DOHH2 (cell line): Measurements from ENCODE around the gene EIF2D.

Experiments used
- H3F3A ChIP-seq: fragments of 200-600 bp; sonication (generic), shearing (Covaris generic); 2 replicates; pipeline ENCODE4 v1.6.0; 2016; ENCODE audit warnings: antibody characterized with exemption, mild to moderate bottlenecking; ENCODE audit not compliant: control insufficient read depth, insufficient read depth
- H3K27ac ChIP-seq: fragments of 200-600 bp; sonication (generic); 2 replicates; pipeline ENCODE4 v1.5.1; 2014; ENCODE audit warnings: low read depth, mild to moderate bottlenecking, low read length, moderate library complexity
- H3K27me3 ChIP-seq: fragments of 200-600 bp; sonication (generic); 2 replicates; pipeline ENCODE4 v1.6.1; 2014; ENCODE audit warnings: mild to moderate bottlenecking, low read length, mixed read lengths; ENCODE audit not compliant: control insufficient read depth
- H3K36me3 ChIP-seq: fragments of 200-600 bp; sonication (generic); 2 replicates; pipeline ENCODE4 v1.6.1; 2014; ENCODE audit warnings: mild to moderate bottlenecking, low read length, moderate library complexity, mixed read lengths; ENCODE audit not compliant: control insufficient read depth
- H3K4me1 ChIP-seq: fragments of 200-600 bp; sonication (generic); 2 replicates; pipeline ENCODE4 v1.6.1; 2014; ENCODE audit warnings: mild to moderate bottlenecking, low read length, mixed read lengths; ENCODE audit not compliant: control insufficient read depth
- H3K4me2 ChIP-seq: fragments of 200-600 bp; sonication (generic); 2 replicates; pipeline ENCODE4 v1.6.0; 2014; ENCODE audit warnings: mild to moderate bottlenecking, low read length, moderate library complexity
- H3K4me3 ChIP-seq: fragments of 200-600 bp; sonication (generic); 2 replicates; pipeline ENCODE4 v1.5.1; 2014; ENCODE audit warnings: mild to moderate bottlenecking, low read length, mixed read lengths
- H3K79me2 ChIP-seq: fragments of 200-600 bp; sonication (generic); 2 replicates; pipeline ENCODE4 v1.6.1; 2014; ENCODE audit warnings: mild to moderate bottlenecking, low read length, mixed read lengths; ENCODE audit not compliant: control insufficient read depth
- H3K9me2 ChIP-seq: fragments of 200-600 bp; sonication (generic); replicated peaks from 2 replicates; pipeline ENCODE4 v1.6.1; 2014; ENCODE audit warnings: mild to moderate bottlenecking, low read length, mixed read lengths; ENCODE audit not compliant: control insufficient read depth
- H3K9me3 ChIP-seq: fragments of 200-600 bp; sonication (generic); 2 replicates; pipeline ENCODE4 v1.6.1; 2014; ENCODE audit warnings: antibody characterized with exemption, low read length, mixed read lengths; ENCODE audit not compliant: control insufficient read depth, insufficient read depth
- H4K20me1 ChIP-seq: fragments of 200-600 bp; sonication (generic); 2 replicates; pipeline ENCODE4 v1.6.0; 2014; ENCODE audit warnings: low read depth, mild to moderate bottlenecking, antibody characterized with exemption, low read length, moderate library complexity; ENCODE audit not compliant: control insufficient read depth, insufficient read depth
- CTCF ChIP-seq: fragments of 200-600 bp; sonication (generic); IDR thresholded peaks from one replicate; pipeline ENCODE4 v1.5.1; 2014; ENCODE audit warnings: antibody characterized with exemption, mild to moderate bottlenecking, low read depth, low read length; ENCODE audit not compliant: poor library complexity, severe bottlenecking
- EZH2phosphoT487 ChIP-seq: fragments of 200-600 bp; sonication (generic); IDR thresholded peaks from 2 replicates; pipeline ENCODE4 v1.6.1; 2017; ENCODE audit warnings: borderline replicate concordance, mild to moderate bottlenecking, antibody characterized with exemption, low read length, moderate library complexity, mixed read lengths

Gene EIF2D

DNA sequence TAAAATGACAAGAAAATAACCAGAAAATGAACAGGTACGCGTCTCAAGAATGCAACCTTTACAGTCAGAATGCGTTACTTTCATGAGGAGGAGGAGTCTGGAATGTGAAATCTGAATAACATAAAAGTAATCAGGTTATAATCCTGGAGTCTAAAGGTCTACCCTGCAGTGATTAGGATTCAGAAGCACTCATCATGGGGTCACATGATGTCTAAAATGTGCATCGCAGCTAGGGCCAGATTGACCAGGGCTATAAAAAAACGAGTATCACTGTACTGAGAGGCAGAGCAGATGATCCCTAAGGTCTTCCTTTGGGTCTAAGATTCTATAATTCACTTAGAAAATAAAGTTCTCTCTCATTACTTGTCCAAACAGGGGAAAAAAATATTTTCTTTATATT, 7.4 kb downstream of the EIF2D start:
- H3K9me3 ChIP-seq, result no peaks in the 10 kb centered on the region
- peaks cover 10% of the 10 kb centered on the region for H3F3A ChIP-seq
- H3K4me1 ChIP-seq, result no peaks in the 10 kb centered on the region; the same call in 1 of the 2 replicates
- H3K27ac ChIP-seq, result no peak overlapping the region
- no peaks in the 10 kb centered on the region for H4K20me1 ChIP-seq
- no peak for TF ChIP-seq EZH2phosphoT487
- no peak for TF ChIP-seq CTCF
- H3K27me3 ChIP-seq, result no peaks in the 10 kb centered on the region
- H3K4me2 ChIP-seq, result no peak overlapping the region
- H3K36me3 ChIP-seq, result peaks cover 80% of the 10 kb centered on the region
- H3K79me2 ChIP-seq, result no peaks in the 10 kb centered on the region
- no peak overlapping the region for H3K4me3 ChIP-seq
- no peaks in the 10 kb centered on the region for H3K9me2 ChIP-seq

- Histone ChIP-seq H3K4me1 (no peaks in the 10 kb centered on the region), H3K27me3 (no peaks in the 10 kb centered on the region), H3K36me3 (peaks cover 79% of the 10 kb centered on the region), H3K27ac (no peak overlapping the region), H3K9me3 (no peaks in the 10 kb centered on the region), H3F3A (no peaks in the 10 kb centered on the region), H3K9me2 (no peaks in the 10 kb centered on the region), H4K20me1 (no peaks in the 10 kb centered on the region), H3K79me2 (no peaks in the 10 kb centered on the region), H3K4me3 (no peak overlapping the region), H3K4me2 (no peak overlapping the region)
- TF ChIP-seq EZH2phosphoT487, result no peak
- no peak for TF ChIP-seq CTCF
These were observed 11.7 kb downstream of the EIF2D start for GRCh38 chr1:206600527-206600926.

DNA sequence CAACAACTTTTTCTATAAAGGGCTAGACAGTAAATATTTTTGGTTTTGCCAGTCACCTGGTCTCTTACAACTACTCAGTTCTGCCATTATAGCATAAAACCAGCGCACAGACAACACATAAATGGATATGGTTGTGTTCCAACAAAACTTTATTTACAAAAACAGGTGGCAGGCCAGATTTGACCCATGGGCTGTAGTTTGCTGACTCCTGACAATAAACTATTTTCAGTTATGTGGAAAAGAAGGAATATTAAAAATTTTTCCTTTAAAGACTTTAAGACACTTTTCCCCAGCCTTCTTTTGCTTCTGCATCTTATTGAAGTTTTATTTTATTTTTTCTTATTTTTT, 16.0 kb downstream of the EIF2D start:
- TF ChIP-seq CTCF, result no peak
- no peak for TF ChIP-seq EZH2phosphoT487
- H3K36me3 ChIP-seq, result peaks cover 79% of the 10 kb centered on the region

More for the DNA sequence above, 16.0 kb downstream of the EIF2D start:
- Histone ChIP-seq H3K9me3 (no peaks in the 10 kb centered on the region), H3K79me2 (no peaks in the 10 kb centered on the region), H3K4me2 (no peak overlapping the region), H3F3A (no peaks in the 10 kb centered on the region), H3K9me2 (no peaks in the 10 kb centered on the region), H3K4me3 (no peak overlapping the region), H4K20me1 (no peaks in the 10 kb centered on the region), H3K4me1 (no peaks in the 10 kb centered on the region), H3K27ac (no peak overlapping the region), H3K27me3 (no peaks in the 10 kb centered on the region)
